ENCODE measurements around the gene IFI27L2. TPM values are rescaled to one million over a fixed set of nuclear protein-coding genes. Genes with fewer than 3 reads are reported as not detected.

IFI27L2 gene
- total RNA-seq, 1 experiment from 2014 or later: 28.6 TPM

DNA sequence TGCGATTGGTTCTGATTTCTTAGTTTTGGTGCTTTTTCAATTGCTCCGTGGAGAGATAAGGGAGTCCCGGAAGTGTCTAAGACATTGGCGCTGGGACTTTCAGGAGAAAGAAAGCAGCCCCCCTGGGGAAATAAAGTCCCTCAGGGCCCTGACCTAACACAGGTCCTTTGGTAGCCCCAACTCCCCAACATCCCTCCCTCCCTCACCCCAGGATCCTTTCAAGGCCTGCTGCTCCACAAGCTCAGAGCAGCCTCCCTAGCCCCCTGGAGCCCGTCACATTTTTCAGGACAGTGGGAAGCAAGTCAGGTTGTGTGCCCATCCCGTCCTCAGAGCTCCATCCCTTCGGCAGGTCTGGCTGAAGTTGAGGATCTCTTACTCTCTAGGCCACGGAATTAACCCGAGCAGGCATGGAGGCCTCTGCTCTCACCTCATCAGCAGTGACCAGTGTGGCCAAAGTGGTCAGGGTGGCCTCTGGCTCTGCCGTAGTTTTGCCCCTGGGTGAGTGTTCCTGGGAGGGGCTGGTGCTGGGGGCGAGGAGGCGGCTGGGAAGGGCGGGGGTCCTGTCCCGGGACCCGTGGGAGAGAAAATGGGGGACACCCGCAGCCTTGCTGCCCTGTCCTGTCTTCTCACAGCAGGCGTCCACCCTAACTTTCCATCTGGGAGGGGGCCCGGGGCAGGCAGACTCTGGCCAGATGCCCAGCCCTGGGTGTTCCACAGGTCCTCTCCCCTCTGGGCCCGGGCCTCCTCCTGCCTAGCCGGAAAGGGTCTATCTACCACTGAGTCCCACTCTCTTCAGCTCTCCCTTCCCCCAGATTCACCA is 17.9 kb downstream of the IFI27L2 start:
- H3K14ac ChIP-seq (ENCODE audit: insufficient read depth, low read length): no peak overlapping the region
- no peaks in the 10 kb centered on the region for H3K27me3 ChIP-seq (ENCODE audit: insufficient read depth, low read length)
- H2BK12ac ChIP-seq (ENCODE audit: insufficient read length, low read depth, low read length): no peak overlapping the region
- no peak overlapping the region for H3K56ac ChIP-seq (ENCODE audit: insufficient read length, low read depth, low read length)
- H3K18ac ChIP-seq (ENCODE audit: insufficient read length, low read depth, low read length): no peak overlapping the region
- Mint-ChIP-seq H3K27ac (peak overlapping the region in 1 of 3 experiments; percentile 50; a peak in 1 of 7 replicates), H3K4me3 (no peak overlapping the region), H3K9me3 (no peaks in the 10 kb centered on the region), H3K36me3 (ENCODE audit: insufficient read depth in 1 of 3, low read depth in 3 of 3) (no peaks in the 10 kb centered on the region; a peak in 1 of 7 replicates), H3K4me1 (peaks cover 16 to 20% of the 10 kb centered on the region in 2 experiments), H3K27me3 (ENCODE audit: low read depth) (peaks cover 4% of the 10 kb centered on the region)
- H4K91ac ChIP-seq (ENCODE audit: insufficient read length, low read depth, low read length): no peak overlapping the region
- no peak overlapping the region for H3K4me2 ChIP-seq (ENCODE audit: insufficient read depth, insufficient read length, low read length)
- no CpG with 5 or more reads among the region's 20 CpGs for WGBS (ENCODE audit: extremely low coverage, insufficient read length, low lambda C conversion rate)
- H3K27ac ChIP-seq (ENCODE audit: insufficient read length, low read depth, low read length): no peak overlapping the region
- no peaks in the 10 kb centered on the region for H3K4me1 ChIP-seq (ENCODE audit: insufficient read depth, low read length)
- H4K8ac ChIP-seq (replicated peaks; ENCODE audit: insufficient read length, low read depth, low read length): no peak overlapping the region
- no peak overlapping the region for H2AFZ ChIP-seq (ENCODE audit: low read length)
- H3K23me2 ChIP-seq (ENCODE audit: insufficient read length, low read depth, low read length, poor library complexity, severe bottlenecking): no peaks in the 10 kb centered on the region
- no peaks in the 10 kb centered on the region for H3K9me3 ChIP-seq (ENCODE audit: control insufficient read depth, low read depth, low read length)
- no peak overlapping the region for H2BK20ac ChIP-seq (ENCODE audit: low read depth, low read length, poor library complexity, severe bottlenecking)
- no peak overlapping the region for H2BK15ac ChIP-seq (ENCODE audit: low read depth, low read length)
- no peak overlapping the region for H3K9ac ChIP-seq (ENCODE audit: extremely low read depth, insufficient read length, low read length)
- H3K4ac ChIP-seq (ENCODE audit: low read depth, low read length): no peak overlapping the region
- no peak overlapping the region for H2BK120ac ChIP-seq (ENCODE audit: low read depth, low read length, poor library complexity, severe bottlenecking)
- H4K20me1 ChIP-seq (ENCODE audit: control insufficient read depth, insufficient read depth, insufficient read length): no peaks in the 10 kb centered on the region
- H3K79me1 ChIP-seq (ENCODE audit: insufficient read depth, low read depth, low read length, poor library complexity, severe bottlenecking): no peaks in the 10 kb centered on the region
- no peak overlapping the region for H4K5ac ChIP-seq (ENCODE audit: insufficient read length, low read depth, low read length)
- H3K79me2 ChIP-seq (ENCODE audit: insufficient read depth, low read length): no peaks in the 10 kb centered on the region
- no peak overlapping the region for H2BK5ac ChIP-seq (ENCODE audit: insufficient read length, low read length)
- no peak overlapping the region for H2AK5ac ChIP-seq (ENCODE audit: insufficient read length, low read length)
- H3K23ac ChIP-seq (ENCODE audit: insufficient read length, low read depth, low read length): no peak overlapping the region
- H3T11ph ChIP-seq (ENCODE audit: low read length): no peak overlapping the region
- TF ChIP-seq, protein P1, sequence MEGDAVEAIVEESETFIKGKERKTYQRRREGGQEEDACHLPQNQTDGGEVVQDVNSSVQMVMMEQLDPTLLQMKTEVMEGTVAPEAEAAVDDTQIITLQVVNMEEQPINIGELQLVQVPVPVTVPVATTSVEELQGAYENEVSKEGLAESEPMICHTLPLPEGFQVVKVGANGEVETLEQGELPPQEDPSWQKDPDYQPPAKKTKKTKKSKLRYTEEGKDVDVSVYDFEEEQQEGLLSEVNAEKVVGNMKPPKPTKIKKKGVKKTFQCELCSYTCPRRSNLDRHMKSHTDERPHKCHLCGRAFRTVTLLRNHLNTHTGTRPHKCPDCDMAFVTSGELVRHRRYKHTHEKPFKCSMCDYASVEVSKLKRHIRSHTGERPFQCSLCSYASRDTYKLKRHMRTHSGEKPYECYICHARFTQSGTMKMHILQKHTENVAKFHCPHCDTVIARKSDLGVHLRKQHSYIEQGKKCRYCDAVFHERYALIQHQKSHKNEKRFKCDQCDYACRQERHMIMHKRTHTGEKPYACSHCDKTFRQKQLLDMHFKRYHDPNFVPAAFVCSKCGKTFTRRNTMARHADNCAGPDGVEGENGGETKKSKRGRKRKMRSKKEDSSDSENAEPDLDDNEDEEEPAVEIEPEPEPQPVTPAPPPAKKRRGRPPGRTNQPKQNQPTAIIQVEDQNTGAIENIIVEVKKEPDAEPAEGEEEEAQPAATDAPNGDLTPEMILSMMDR (conservative IDR thresholded peaks at IDR 0.05): no peak
- DNase-seq: peak; percentile 17
